HG03354 (cell line): ENCODE data around the gene DCLK1.
A peak's percentile ranks its signal among the peaks of the same experiment; 100 is the strongest.

ENCODE experiments used
- ATAC-seq: cut with Tn5 transposase; IDR thresholded peaks from one replicate; pipeline ENCODE4 v1.9.1; 2021; ENCODE audit warnings: mild to moderate bottlenecking; ENCODE audit not compliant: unreplicated experiment, poor library complexity, severe bottlenecking

Gene DCLK1

GRCh38 chr13:35917942-35918645 is 213.1 kb downstream of the DCLK1 start:
- ATAC-seq, result no peak

GRCh38 chr13:35917252-35917941 is 213.8 kb downstream of the DCLK1 start:
- ATAC-seq, result peak; percentile 68

GRCh38 chr13:35916146-35916545 is 215.0 kb downstream of the DCLK1 start:
- ATAC-seq, result no peak

GRCh38 chr13:35914662-35915061 is 216.5 kb downstream of the DCLK1 start:
- ATAC-seq, result no peak

GRCh38 chr13:35912841-35913240 is 218.3 kb downstream of the DCLK1 start:
- ATAC-seq, result no peak

GRCh38 chr13:35909837-35910540 is 221.2 kb downstream of the DCLK1 start:
- no peak for ATAC-seq

- ATAC-seq, result no peak
Measured at GRCh38 chr13:35909091-35909490, 222.1 kb downstream of the DCLK1 start.

- no peak for ATAC-seq
Measured at GRCh38 chr13:35908226-35908625, 223.0 kb downstream of the DCLK1 start.

- ATAC-seq, result no peak
Measured at GRCh38 chr13:35906636-35907035, 224.5 kb downstream of the DCLK1 start.

- ATAC-seq, result no peak
Measured at GRCh38 chr13:35903075-35903474, 228.1 kb downstream of the DCLK1 start.

GRCh38 chr13:35898041-35898440 is 233.1 kb downstream of the DCLK1 start:
- no peak for ATAC-seq

- ATAC-seq, result no peak
Measured at GRCh38 chr13:35894636-35895035, 236.5 kb downstream of the DCLK1 start.

- ATAC-seq, result no peak
Measured at GRCh38 chr13:35892837-35893814, 238.1 kb downstream of the DCLK1 start.

GRCh38 chr13:35891507-35892441 is 239.4 kb downstream of the DCLK1 start:
- no peak for ATAC-seq

- no peak for ATAC-seq
Measured at GRCh38 chr13:35889560-35889959, 241.6 kb downstream of the DCLK1 start.

GRCh38 chr13:35888981-35889380 is 242.2 kb downstream of the DCLK1 start:
- no peak for ATAC-seq

- ATAC-seq, result no peak
Measured at GRCh38 chr13:35888457-35888883, 242.7 kb downstream of the DCLK1 start.

- no peak for ATAC-seq
Measured at GRCh38 chr13:35887115-35887666, 244.0 kb downstream of the DCLK1 start.
